K562 (cell line): Measurements from ENCODE around the gene RTN4.
A peak's percentile ranks its signal among the peaks of the same experiment; 100 is the strongest.

Source experiments
- CHD2 ChIP-seq: IDR thresholded peaks from 2 replicates; pipeline ENCODE4 v1.6.1; 2011; ENCODE audit warnings: low read depth, low read length
- CTCF ChIP-seq, 3 experiments: IDR thresholded peaks in 2 of 3; conservative IDR thresholded peaks in 1 of 3; 2 replicates each; pipeline ENCODE4 v1.5.1; 2011 to 2012; ENCODE audit warnings: low read length in 3 of 3, mild to moderate bottlenecking in 3 of 3, control low read depth in 2 of 3, improper control_type of control experiment in 1 of 3, inconsistent platforms in 1 of 3, low read depth in 1 of 3, mixed read lengths in 1 of 3, moderate library complexity in 1 of 3; ENCODE audit not compliant: insufficient read depth in 2 of 3
- E4F1 ChIP-seq: fragments of 250-450 bp; sonication (Bioruptor Pico); IDR thresholded peaks from 2 replicates; pipeline ENCODE4 v1.5.0; 2021; ENCODE audit warnings: mild to moderate bottlenecking, borderline replicate concordance
- EZH2 ChIP-seq: IDR thresholded peaks from 2 replicates; pipeline ENCODE4 v1.6.1; 2012; ENCODE audit warnings: low read depth, mild to moderate bottlenecking, inconsistent platforms, low read length, borderline replicate concordance
- ILK ChIP-seq: fragments of 450-650 bp; IDR thresholded peaks from 2 replicates; pipeline ENCODE4 v1.6.1; 2016; ENCODE audit warnings: missing genetic modification characterization, low read depth, mild to moderate bottlenecking, missing compliant biosample characterization, moderate library complexity, borderline replicate concordance
- RAD21 ChIP-seq, 2 experiments: fragments of 250-450 bp in 1 of 2; fragments of 450-650 bp in 1 of 2; sonication (Bioruptor Pico) in 1 of 2; formaldehyde crosslinking in 1 of 2; IDR thresholded peaks in 1 of 2; conservative IDR thresholded peaks in 1 of 2; 2 replicates each; pipeline versions ENCODE4 v1.4.0 to v1.8.0; 2020 to 2022; ENCODE audit warnings: mild to moderate bottlenecking in 2 of 2, moderate library complexity in 1 of 2
- SMARCC2 ChIP-seq: fragments of 450-650 bp; IDR thresholded peaks from 2 replicates; pipeline ENCODE4 v1.6.1; 2017; ENCODE audit warnings: antibody characterized with exemption, moderate library complexity, mild to moderate bottlenecking, low read depth
- SRF ChIP-seq, 2 experiments: fragments of 250-450, 450-650 bp in 1 of 2; sonication (Bioruptor Pico) in 1 of 2; sonication (generic) in 1 of 2; formaldehyde crosslinking; IDR thresholded peaks; 2 replicates each; pipeline versions ENCODE4 v1.5.0 to v1.5.1; 2020 to 2022; ENCODE audit warnings: mild to moderate bottlenecking in 1 of 2, missing genetic modification reagents in 1 of 2
- ZBTB17 ChIP-seq: fragments of 450-650 bp; formaldehyde crosslinking; IDR thresholded peaks from 2 replicates; pipeline ENCODE4 v1.4.0; 2020; ENCODE audit warnings: mild to moderate bottlenecking
- TF ChIP-seq, protein P1 (sequence below): fragments of 250-450 bp; sonication (Bioruptor Pico); IDR thresholded peaks from 2 replicates; pipeline ENCODE4 v1.8.0; 2022; ENCODE audit warnings: moderate library complexity, mild to moderate bottlenecking, inconsistent platforms

- TF ChIP-seq, protein P1, sequence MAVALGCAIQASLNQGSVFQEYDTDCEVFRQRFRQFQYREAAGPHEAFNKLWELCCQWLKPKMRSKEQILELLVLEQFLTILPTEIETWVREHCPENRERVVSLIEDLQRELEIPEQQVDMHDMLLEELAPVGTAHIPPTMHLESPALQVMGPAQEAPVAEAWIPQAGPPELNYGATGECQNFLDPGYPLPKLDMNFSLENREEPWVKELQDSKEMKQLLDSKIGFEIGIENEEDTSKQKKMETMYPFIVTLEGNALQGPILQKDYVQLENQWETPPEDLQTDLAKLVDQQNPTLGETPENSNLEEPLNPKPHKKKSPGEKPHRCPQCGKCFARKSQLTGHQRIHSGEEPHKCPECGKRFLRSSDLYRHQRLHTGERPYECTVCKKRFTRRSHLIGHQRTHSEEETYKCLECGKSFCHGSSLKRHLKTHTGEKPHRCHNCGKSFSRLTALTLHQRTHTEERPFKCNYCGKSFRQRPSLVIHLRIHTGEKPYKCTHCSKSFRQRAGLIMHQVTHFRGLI (CRISPR knock-in tag) = no peak
- TF ChIP-seq EZH2 (no peak), ZBTB17 (no peak), RAD21 (CRISPR knock-in tag; conservative IDR thresholded peaks at IDR 0.05 in 1 of 2, IDR thresholded peaks at IDR 0.05 in 1 of 2) (no peak), CHD2 (no peak), CTCF (IDR thresholded peaks at IDR 0.05 in 2 of 3, conservative IDR thresholded peaks at IDR 0.05 in 1 of 3; ENCODE audit: insufficient read depth in 2 of 3, low read depth in 1 of 3, low read length in 3 of 3) (no peak), ILK (tag) (no peak), SMARCC2 (0 out of 2 replicates have a peak, but pooled peaks have one; percentile 12), SRF (CRISPR knock-in tag; IDR thresholded peaks at IDR 0.05) (no peak), E4F1 (no peak)
Measured at GRCh38 chr2:55045780-55046179, 4.5 kb downstream of the RTN4 start.
